Colon (tissue), 2 donors: ENCODE data around the gene KCND2.

Experiments
- FAIRE-seq: peaks from 2 replicates; lab custom pipeline; 2012; peaks lifted over from hg19 to GRCh38; lab: Jason Lieb, UNC
- donor health status: control.
- donor health status: control.

The KCND2 gene

GRCh38 chr7:120412139-120413050 is 139.4 kb downstream of the KCND2 start:
- FAIRE-seq, result no peak

- FAIRE-seq, result no peak
Observed at GRCh38 chr7:120413164-120413563, 140.2 kb downstream of the KCND2 start.

GRCh38 chr7:120417244-120417979 is 144.4 kb downstream of the KCND2 start:
- no peak for FAIRE-seq

GRCh38 chr7:120421151-120421651 is 148.2 kb downstream of the KCND2 start:
- FAIRE-seq, result no peak

- FAIRE-seq, result no peak
Observed at GRCh38 chr7:120431016-120431415, 158.0 kb downstream of the KCND2 start.

GRCh38 chr7:120436487-120437060 is 163.6 kb downstream of the KCND2 start:
- FAIRE-seq, result no peak

GRCh38 chr7:120441850-120442249 is 168.9 kb downstream of the KCND2 start:
- FAIRE-seq, result no peak

- no peak for FAIRE-seq
Observed at GRCh38 chr7:120442838-120443237, 169.9 kb downstream of the KCND2 start.

GRCh38 chr7:120444650-120445049 is 171.7 kb downstream of the KCND2 start:
- FAIRE-seq, result no peak

GRCh38 chr7:120445276-120445675 is 172.3 kb downstream of the KCND2 start:
- no peak for FAIRE-seq

GRCh38 chr7:120452665-120453064 is 179.7 kb downstream of the KCND2 start:
- no peak for FAIRE-seq

GRCh38 chr7:120456699-120457098 is 183.7 kb downstream of the KCND2 start:
- FAIRE-seq, result no peak

- no peak for FAIRE-seq
Observed at GRCh38 chr7:120460949-120461348, 188.0 kb downstream of the KCND2 start.

- no peak for FAIRE-seq
Observed at GRCh38 chr7:120462991-120463390, 190.0 kb downstream of the KCND2 start.

- FAIRE-seq, result no peak
Observed at GRCh38 chr7:120464104-120464503, 191.1 kb downstream of the KCND2 start.

GRCh38 chr7:120467676-120468075 is 194.7 kb downstream of the KCND2 start:
- FAIRE-seq, result no peak

- no peak for FAIRE-seq
Observed at GRCh38 chr7:120468611-120469010, 195.6 kb downstream of the KCND2 start.

GRCh38 chr7:120472892-120473291 is 199.9 kb downstream of the KCND2 start:
- FAIRE-seq, result no peak

- FAIRE-seq, result no peak
Observed at GRCh38 chr7:120473352-120473751, 200.4 kb downstream of the KCND2 start.

GRCh38 chr7:120475994-120476393 is 203.0 kb downstream of the KCND2 start:
- FAIRE-seq, result no peak

GRCh38 chr7:120480472-120480871 is 207.5 kb downstream of the KCND2 start:
- no peak for FAIRE-seq

GRCh38 chr7:120480930-120481329 is 208.0 kb downstream of the KCND2 start:
- FAIRE-seq, result no peak

GRCh38 chr7:120486164-120486563 is 213.2 kb downstream of the KCND2 start:
- no peak for FAIRE-seq
